K562 (cell line): ENCODE data around the gene A1BG. TPM values are rescaled to one million over a fixed set of nuclear protein-coding genes. Genes with fewer than 3 reads are reported as not detected.

Source experiments
- ATF3 ChIP-seq, 2 experiments: fragments of 450-650 bp in 1 of 2; sonication (generic) in 1 of 2; formaldehyde crosslinking in 1 of 2; IDR thresholded peaks in 1 of 2; conservative IDR thresholded peaks in 1 of 2; 2 replicates each; pipeline versions ENCODE4 v1.6.1 to v1.8.1; 2016 to 2023; ENCODE audit warnings: mild to moderate bottlenecking in 2 of 2, moderate library complexity in 2 of 2, inconsistent platforms in 1 of 2, missing genetic modification reagents in 1 of 2
- ATF4 ChIP-seq: fragments of 450-650 bp; formaldehyde crosslinking; IDR thresholded peaks from 2 replicates; pipeline ENCODE4 v1.4.0; 2022; ENCODE audit warnings: mild to moderate bottlenecking, moderate library complexity
- CBX5 ChIP-seq: IDR thresholded peaks from 2 replicates; pipeline ENCODE4 v1.6.1; 2014; ENCODE audit warnings: low read depth, borderline replicate concordance
- CREB3L1 ChIP-seq: fragments of 450-650 bp; IDR thresholded peaks from 2 replicates; pipeline ENCODE4 v1.6.1; 2014; ENCODE audit warnings: low read depth, mild to moderate bottlenecking, moderate library complexity, borderline replicate concordance
- EP400 ChIP-seq: fragments of 450-650 bp; IDR thresholded peaks from 2 replicates; pipeline ENCODE4 v1.6.1; 2017; ENCODE audit warnings: antibody characterized with exemption, mild to moderate bottlenecking, moderate library complexity
- GTF2F1 ChIP-seq: IDR thresholded peaks from 2 replicates; pipeline ENCODE4 v1.6.1; 2011; ENCODE audit warnings: low read depth, low read length, improper control_type of control experiment
- HIVEP1 ChIP-seq: fragments of 250-450 bp; sonication (Bioruptor Pico); IDR thresholded peaks from 2 replicates; pipeline ENCODE4 v1.4.0; 2020; ENCODE audit warnings: mild to moderate bottlenecking
- HLTF ChIP-seq: fragments of 450-650 bp; IDR thresholded peaks from 2 replicates; pipeline ENCODE4 v1.6.1; 2016
- JUN ChIP-seq, 2 experiments: sonication (generic) in 1 of 2; formaldehyde crosslinking in 1 of 2; IDR thresholded peaks; 2 replicates each; pipeline versions ENCODE4 v1.6.1 to v1.8.0; 2012 to 2022; ENCODE audit warnings: borderline replicate concordance in 2 of 2, mild to moderate bottlenecking in 2 of 2, improper control_type of control experiment in 1 of 2, low read depth in 1 of 2, low read length in 1 of 2, missing genetic modification reagents in 1 of 2
- KDM2B ChIP-seq: fragments of 250-450 bp; sonication (Bioruptor Pico); IDR thresholded peaks from 2 replicates; pipeline ENCODE4 v1.8.0; 2021; ENCODE audit warnings: mild to moderate bottlenecking, moderate library complexity
- KLF10 ChIP-seq: fragments of 250-450 bp; sonication (Bioruptor Pico); IDR thresholded peaks from 2 replicates; pipeline ENCODE4 v1.6.1; 2021; ENCODE audit warnings: matching md5 sums
- RAD21 ChIP-seq, 2 experiments: fragments of 250-450 bp in 1 of 2; fragments of 450-650 bp in 1 of 2; sonication (Bioruptor Pico) in 1 of 2; formaldehyde crosslinking in 1 of 2; IDR thresholded peaks in 1 of 2; conservative IDR thresholded peaks in 1 of 2; 2 replicates each; pipeline versions ENCODE4 v1.4.0 to v1.8.0; 2020 to 2022; ENCODE audit warnings: mild to moderate bottlenecking in 2 of 2, moderate library complexity in 1 of 2
- RBBP5 ChIP-seq: fragments of 200-600 bp; sonication (generic); IDR thresholded peaks from 2 replicates; pipeline ENCODE4 v1.6.1; 2012; ENCODE audit warnings: borderline replicate concordance, mild to moderate bottlenecking, low read length, control low read depth, inconsistent platforms; ENCODE audit not compliant: insufficient read depth, poor library complexity, severe bottlenecking
- RNF219 ChIP-seq: fragments of 250-450 bp; sonication (Bioruptor Pico); IDR thresholded peaks from 2 replicates; pipeline ENCODE4 v1.5.0; 2022; ENCODE audit warnings: mild to moderate bottlenecking
- SIX5 ChIP-seq, 2 experiments: IDR thresholded peaks; 2 replicates each; pipeline ENCODE4 v1.6.1; 2011; ENCODE audit warnings: low read length in 2 of 2, borderline replicate concordance in 1 of 2, low read depth in 1 of 2, mild to moderate bottlenecking in 1 of 2, moderate library complexity in 1 of 2; ENCODE audit not compliant: insufficient read depth in 1 of 2
- TBL1XR1 ChIP-seq, 2 experiments: IDR thresholded peaks; 2 replicates each; pipeline ENCODE4 v1.6.1; 2012; ENCODE audit warnings: improper control_type of control experiment in 2 of 2, low read length in 2 of 2, mild to moderate bottlenecking in 1 of 2
- ZFP1 ChIP-seq: fragments of 450-650 bp; formaldehyde crosslinking; IDR thresholded peaks from 2 replicates; pipeline ENCODE4 v1.4.0; 2020; ENCODE audit warnings: mild to moderate bottlenecking, mixed read lengths
- ZNF384 ChIP-seq: IDR thresholded peaks from 2 replicates; pipeline ENCODE4 v1.6.1; 2012; ENCODE audit warnings: low read depth, low read length, improper control_type of control experiment
- ZNF445 ChIP-seq: fragments of 250-450 bp; sonication (Bioruptor Pico); IDR thresholded peaks from 2 replicates; pipeline ENCODE4 v1.4.0; 2020; ENCODE audit warnings: low read depth, mild to moderate bottlenecking, moderate library complexity
- ZNF699 ChIP-seq: fragments of 250-450 bp; sonication (Bioruptor Pico); IDR thresholded peaks from 2 replicates; pipeline ENCODE4 v1.8.0; 2021; ENCODE audit warnings: mild to moderate bottlenecking, moderate library complexity; ENCODE audit not compliant: insufficient replicate concordance
- polyA plus RNA-seq, 8 experiments: library from polyadenylated mRNA; depleted of rRNA in 4 of 8; stranded (reverse) in 5 of 8; unstranded in 3 of 8; fragments of >200 nt; fragmentation: Nextera tagmentation in 2 of 8; fragmentation: Illumina TruSeq in 1 of 8; extraction: Ambion mirVana in 2 of 8; extraction: Trizol in 1 of 8; gene quantifications; 2 replicates each; pipeline versions ENCODE4 v1.2.1 to v1.2.3, GENCODE V29; 2011 to 2014; ENCODE audit warnings: inconsistent platforms in 1 of 8, missing spikeins in 1 of 8
- total RNA-seq, 7 experiments: library from RNA; depleted of rRNA in 6 of 7; stranded (reverse); fragments of >200 nt in 6 of 7; fragmentation: Illumina TruSeq in 2 of 7; extraction: Trizol in 2 of 7; gene quantifications; 2 replicates each; pipeline versions ENCODE4 v1.2.1 to v1.2.3, GENCODE V29; 2011 to 2021; ENCODE audit warnings: low replicate concordance in 1 of 7

A1BG gene
- total and polyA plus RNA-seq, 9 of the 15 experiments (the other 6 are each of a cell fraction or from before 2014, with no cell fraction given) = 0.10 to 19.8 (median 2.6) TPM

- TF ChIP-seq JUN (IDR thresholded peaks at IDR 0.05; ENCODE audit: borderline replicate concordance, low read depth, low read length) (peak; percentile 49; the same call in 1 of the 2 replicates), JUN (CRISPR knock-in tag; IDR thresholded peaks at IDR 0.05; ENCODE audit: borderline replicate concordance) (no peak), RBBP5 (peak; percentile 96), ZNF699 (CRISPR knock-in tag) (no peak), ZNF445 (peak; percentile 47; the same call in 1 of the 2 replicates), GTF2F1 (peak; percentile 75; the same call in 1 of the 2 replicates), TBL1XR1 (IDR thresholded peaks at IDR 0.05; ENCODE audit: low read length in 2 of 2) (0 out of 4 replicates have a peak, but pooled peaks of 1 of the 2 experiments have one; percentile 68), CBX5 (peak; percentile 67; the same call in 1 of the 2 replicates), RAD21 (CRISPR knock-in tag; conservative IDR thresholded peaks at IDR 0.05 in 1 of 2, IDR thresholded peaks at IDR 0.05 in 1 of 2) (peak; percentile 23 to 31; a peak in 2 of 4 replicates), KDM2B (CRISPR knock-in tag) (peak; percentile 79; the same call in 1 of the 2 replicates), ZFP1 (no peak), CREB3L1 (peak; percentile 98), ZNF384 (0 out of 2 replicates have a peak, but pooled peaks have one; percentile 23), SIX5 (IDR thresholded peaks at IDR 0.05; ENCODE audit: borderline replicate concordance in 1 of 2, insufficient read depth in 1 of 2, low read depth in 1 of 2, low read length in 2 of 2) (peak; percentile 77 to 85), EP400 (peak; percentile 96), RNF219 (CRISPR knock-in tag) (no peak), ATF4 (CRISPR knock-in tag) (peak; percentile 2; the same call in 1 of the 2 replicates), KLF10 (CRISPR knock-in tag) (no peak), ATF3 (IDR thresholded peaks at IDR 0.05) (no peak), ATF3 (CRISPR knock-in tag; conservative IDR thresholded peaks at IDR 0.05) (no peak; the same call in 1 of the 2 replicates), HLTF (peak; percentile 69; the same call in 1 of the 2 replicates), HIVEP1 (CRISPR knock-in tag) (peak; percentile 60; the same call in 1 of the 2 replicates)
These were observed 27.6 kb upstream of the A1BG start, which contains the start of gene ZNF837 (continued) for GRCh38 chr19:58380662-58381459.
